Ascending aorta (tissue), 2 donors: ENCODE data around the gene OR8A1. TPM values are rescaled to one million over a fixed set of nuclear protein-coding genes. Genes with fewer than 3 reads are reported as not detected.

ENCODE experiments used
- DNase-seq, 2 donors: peaks; one replicate each; pipeline ENCODE4 v3.0.0-alpha.2; 2019; ENCODE audit warnings: low spot score in 2 of 2
- H3K27ac ChIP-seq, 2 donors: fragments of 200-600 bp; sonication (generic); one replicate each; pipeline ENCODE4 v1.5.1; 2016 to 2017; ENCODE audit warnings: mild to moderate bottlenecking in 1 of 2
- H3K27me3 ChIP-seq: fragments of 200-600 bp; sonication (generic); one replicate; pipeline ENCODE4 v1.5.1; 2017
- H3K36me3 ChIP-seq, 2 donors: fragments of 200-600 bp; sonication (generic); one replicate each; pipeline ENCODE4 v1.5.1; 2016
- H3K4me1 ChIP-seq, 2 donors: fragments of 200-600 bp; sonication (generic); one replicate each; pipeline ENCODE4 v1.5.1; 2016 to 2017; ENCODE audit warnings: mild to moderate bottlenecking in 1 of 2
- H3K4me3 ChIP-seq, 2 donors: fragments of 200-600 bp; sonication (generic); one replicate each; pipeline ENCODE4 v1.5.1; 2016 to 2017; ENCODE audit warnings: mild to moderate bottlenecking in 1 of 2
- H3K9me3 ChIP-seq, 2 donors: fragments of 200-600 bp; sonication (generic); one replicate each; pipeline ENCODE4 v1.5.1; 2016
- intact Hi-C: fragments of 100-400 bp; cut with DNase I; formaldehyde crosslinking; loops from one replicate; pipeline ENCODE4 v1.15.1; 2023
- total RNA-seq: library from RNA; depleted of rRNA; stranded (reverse); fragments of >200 nt; gene quantifications from one replicate; pipeline ENCODE4 v1.1.0, GENCODE V29; 2016
- TF ChIP-seq, protein P1 (sequence below), 3 experiments: fragments of 200-600 bp in 2 of 3; fragments of 450-650 bp in 1 of 3; sonication (generic) in 2 of 3; IDR thresholded peaks; one replicate each; pipeline ENCODE4 v1.5.1; 2016 to 2019; ENCODE audit warnings: antibody characterized with exemption in 3 of 3, mild to moderate bottlenecking in 1 of 3, moderate library complexity in 1 of 3

Gene OR8A1
- total RNA-seq, 1 donor from 2014 or later: not detected

DNA sequence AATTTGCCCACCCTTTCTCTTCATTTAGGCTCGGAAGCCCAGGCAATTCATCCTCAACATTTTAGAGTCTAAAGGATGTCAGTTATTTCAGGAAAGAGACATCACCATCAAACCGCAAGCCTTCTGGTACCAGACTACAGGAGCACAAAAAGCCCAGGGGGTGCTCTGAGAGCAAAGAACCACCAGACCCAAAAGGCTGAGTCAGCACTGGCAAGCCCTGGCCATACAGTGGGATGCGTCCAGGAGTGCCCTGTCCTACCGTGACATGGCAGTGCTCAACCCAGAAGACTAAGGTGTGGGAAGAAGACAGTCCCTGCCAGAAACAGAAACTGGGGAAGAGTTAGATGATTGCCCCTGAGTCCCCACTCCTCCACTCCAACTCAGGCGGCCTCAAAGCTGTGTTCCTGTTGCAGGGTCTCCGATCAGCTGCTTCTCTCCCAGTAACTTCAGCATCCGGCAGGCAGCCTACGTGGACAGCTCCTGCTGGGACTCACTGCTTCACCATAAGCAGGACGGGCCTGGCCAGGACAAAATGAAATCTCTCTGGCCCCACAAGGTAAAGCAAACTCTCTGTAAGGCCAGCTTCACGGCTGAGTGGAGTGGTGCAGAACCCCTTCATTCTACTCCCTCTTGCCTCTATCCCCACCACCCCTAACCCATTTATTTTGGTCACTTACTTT lies 42.9 kb downstream of the OR8A1 start:
- no peak for DNase-seq
- H3K27me3 ChIP-seq: no peaks in the 10 kb centered on the region
- H3K36me3 ChIP-seq: no peaks in the 10 kb centered on the region
- H3K27ac ChIP-seq: no peak overlapping the region
- no peak overlapping the region for H3K4me3 ChIP-seq
- intact Hi-C loops: no loop called here
- TF ChIP-seq, protein P1, sequence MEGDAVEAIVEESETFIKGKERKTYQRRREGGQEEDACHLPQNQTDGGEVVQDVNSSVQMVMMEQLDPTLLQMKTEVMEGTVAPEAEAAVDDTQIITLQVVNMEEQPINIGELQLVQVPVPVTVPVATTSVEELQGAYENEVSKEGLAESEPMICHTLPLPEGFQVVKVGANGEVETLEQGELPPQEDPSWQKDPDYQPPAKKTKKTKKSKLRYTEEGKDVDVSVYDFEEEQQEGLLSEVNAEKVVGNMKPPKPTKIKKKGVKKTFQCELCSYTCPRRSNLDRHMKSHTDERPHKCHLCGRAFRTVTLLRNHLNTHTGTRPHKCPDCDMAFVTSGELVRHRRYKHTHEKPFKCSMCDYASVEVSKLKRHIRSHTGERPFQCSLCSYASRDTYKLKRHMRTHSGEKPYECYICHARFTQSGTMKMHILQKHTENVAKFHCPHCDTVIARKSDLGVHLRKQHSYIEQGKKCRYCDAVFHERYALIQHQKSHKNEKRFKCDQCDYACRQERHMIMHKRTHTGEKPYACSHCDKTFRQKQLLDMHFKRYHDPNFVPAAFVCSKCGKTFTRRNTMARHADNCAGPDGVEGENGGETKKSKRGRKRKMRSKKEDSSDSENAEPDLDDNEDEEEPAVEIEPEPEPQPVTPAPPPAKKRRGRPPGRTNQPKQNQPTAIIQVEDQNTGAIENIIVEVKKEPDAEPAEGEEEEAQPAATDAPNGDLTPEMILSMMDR (IDR thresholded peaks at IDR 0.05): no peak
- H3K9me3 ChIP-seq: no peaks in the 10 kb centered on the region
- H3K4me1 ChIP-seq: no peaks in the 10 kb centered on the region

GRCh38 chr11:124618863-124619262 lies 49.1 kb downstream of the OR8A1 start:
- H3K9me3 ChIP-seq: no peaks in the 10 kb centered on the region
- no peak for DNase-seq
- H3K4me3 ChIP-seq: no peak overlapping the region
- intact Hi-C loops: no loop called here
- TF ChIP-seq, protein P1 (IDR thresholded peaks at IDR 0.05): no peak
- no peaks in the 10 kb centered on the region for H3K27me3 ChIP-seq
- no peak overlapping the region for H3K27ac ChIP-seq
- H3K4me1 ChIP-seq: no peaks in the 10 kb centered on the region
- no peaks in the 10 kb centered on the region for H3K36me3 ChIP-seq

Other genes starting within 250 kb of the OR8A1 start
- gene OR8D2, start 249.8 kb upstream of the OR8A1 start, total RNA-seq: not detected
- not detected for gene OR8B2, start 185.5 kb upstream of the OR8A1 start, total RNA-seq
- gene OR8B3, start 171.0 kb upstream of the OR8A1 start, total RNA-seq: not detected
- gene OR8B4, start 145.1 kb upstream of the OR8A1 start, total RNA-seq: not detected
- not detected for gene OR8B8, start 124.3 kb upstream of the OR8A1 start, total RNA-seq
- gene OR8B12, start 26.3 kb upstream of the OR8A1 start, total RNA-seq: not detected
- gene PANX3, start 41.4 kb downstream of the OR8A1 start, total RNA-seq: not detected
- 21.2 TPM for gene TBRG1, start 52.9 kb downstream of the OR8A1 start, total RNA-seq
- gene SIAE, start 103.7 kb downstream of the OR8A1 start, total RNA-seq: 4.8 TPM
- not detected for gene SPA17, start 103.9 kb downstream of the OR8A1 start, total RNA-seq
- 5.3 TPM for gene NRGN, start 169.9 kb downstream of the OR8A1 start, total RNA-seq
- gene VSIG2, start 182.3 kb downstream of the OR8A1 start, total RNA-seq: not detected
- 257 TPM for gene ESAM, start 192.3 kb downstream of the OR8A1 start, total RNA-seq
- gene MSANTD2, start 230.4 kb downstream of the OR8A1 start, total RNA-seq: 21.4 TPM